ENCODE measurements around the gene ZBTB25. TPM values are rescaled to one million over a fixed set of nuclear protein-coding genes. Genes with fewer than 3 reads are reported as not detected.

ZBTB25 gene
- total and polyA plus RNA-seq, 3 donors from 2014 or later = 13.3 to 21.3 (median 20.6) TPM

DNA sequence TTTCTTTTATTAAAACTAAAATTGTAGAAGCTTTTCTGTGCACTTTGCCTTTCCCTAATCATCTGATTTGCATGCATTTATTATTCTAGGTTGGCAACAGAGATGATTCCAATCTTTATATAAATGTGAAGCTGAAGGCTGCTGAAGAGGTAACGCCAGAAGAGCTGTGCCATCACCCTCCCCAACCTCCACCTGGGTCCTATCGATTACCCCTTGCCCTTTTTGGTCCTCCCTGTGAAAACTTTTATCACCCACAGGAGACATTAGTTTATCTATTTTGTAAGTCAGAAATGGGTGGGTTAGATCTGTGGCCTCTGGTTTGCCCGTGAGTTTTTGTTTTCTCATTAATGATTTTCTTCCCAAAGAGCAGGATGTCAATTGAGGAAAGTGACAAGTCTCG, 92.6 kb downstream of the ZBTB25 start:
- TF ChIP-seq, protein P1, sequence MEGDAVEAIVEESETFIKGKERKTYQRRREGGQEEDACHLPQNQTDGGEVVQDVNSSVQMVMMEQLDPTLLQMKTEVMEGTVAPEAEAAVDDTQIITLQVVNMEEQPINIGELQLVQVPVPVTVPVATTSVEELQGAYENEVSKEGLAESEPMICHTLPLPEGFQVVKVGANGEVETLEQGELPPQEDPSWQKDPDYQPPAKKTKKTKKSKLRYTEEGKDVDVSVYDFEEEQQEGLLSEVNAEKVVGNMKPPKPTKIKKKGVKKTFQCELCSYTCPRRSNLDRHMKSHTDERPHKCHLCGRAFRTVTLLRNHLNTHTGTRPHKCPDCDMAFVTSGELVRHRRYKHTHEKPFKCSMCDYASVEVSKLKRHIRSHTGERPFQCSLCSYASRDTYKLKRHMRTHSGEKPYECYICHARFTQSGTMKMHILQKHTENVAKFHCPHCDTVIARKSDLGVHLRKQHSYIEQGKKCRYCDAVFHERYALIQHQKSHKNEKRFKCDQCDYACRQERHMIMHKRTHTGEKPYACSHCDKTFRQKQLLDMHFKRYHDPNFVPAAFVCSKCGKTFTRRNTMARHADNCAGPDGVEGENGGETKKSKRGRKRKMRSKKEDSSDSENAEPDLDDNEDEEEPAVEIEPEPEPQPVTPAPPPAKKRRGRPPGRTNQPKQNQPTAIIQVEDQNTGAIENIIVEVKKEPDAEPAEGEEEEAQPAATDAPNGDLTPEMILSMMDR (IDR thresholded peaks at IDR 0.05) = no peak
- TF ChIP-seq POLR2A (IDR thresholded peaks at IDR 0.05) = no peak
- H3K9me3 ChIP-seq = no peaks in the 10 kb centered on the region
- no peaks in the 10 kb centered on the region for H3K36me3 ChIP-seq (ENCODE audit: low read depth, missing control alignments)
- H3K27me3 ChIP-seq = no peaks in the 10 kb centered on the region
- no peak for DNase-seq
- H3K27ac ChIP-seq = no peak overlapping the region
- WGBS, 2 donors = 92 to 97% methylated on average over 4 of the region's 4 CpGs
- H3K4me3 ChIP-seq = no peak overlapping the region
- no peaks in the 10 kb centered on the region for H3K4me1 ChIP-seq
- intact Hi-C loops (cut with DNase I; ENCODE audit: low total_unique reads) = no loop called here

DNA sequence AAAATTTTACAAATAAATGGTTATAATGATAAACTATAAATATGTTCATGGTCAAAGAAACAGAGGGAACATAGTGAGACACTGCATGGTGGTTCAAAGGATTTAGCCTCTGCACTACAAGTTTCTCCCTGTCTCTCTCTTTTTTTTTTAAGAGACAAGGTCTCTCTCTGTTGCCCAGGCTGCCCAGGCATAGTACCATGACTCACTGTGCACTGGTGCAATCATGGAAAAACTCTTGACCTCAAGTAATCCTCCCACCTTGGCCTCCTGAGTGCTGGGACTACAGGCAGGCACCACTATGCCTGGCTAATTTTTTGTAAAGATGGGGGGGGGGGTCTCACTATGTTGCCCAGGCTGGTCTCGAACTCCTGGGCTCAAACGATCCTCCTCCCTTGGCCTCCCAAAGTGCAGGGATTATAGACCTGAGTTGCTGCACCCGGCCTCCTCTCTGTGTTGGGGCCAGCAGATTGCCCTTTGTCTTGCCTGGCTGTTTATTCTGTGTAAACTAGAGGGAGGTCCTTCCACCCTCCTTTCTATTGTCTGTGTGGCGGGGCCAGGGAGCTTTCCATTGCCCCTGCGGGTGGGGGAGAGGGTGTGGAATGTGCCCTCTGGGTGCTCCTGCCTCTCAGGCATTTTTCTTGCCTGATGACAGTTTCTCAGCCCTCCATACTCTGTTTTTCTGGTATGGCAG, 93.4 kb downstream of the ZBTB25 start:
- intact Hi-C loops (cut with DNase I; ENCODE audit: low total_unique reads) = no loop called here
- no peak overlapping the region for H3K4me3 ChIP-seq
- H3K4me1 ChIP-seq = no peaks in the 10 kb centered on the region
- no peaks in the 10 kb centered on the region for H3K27me3 ChIP-seq
- H3K27ac ChIP-seq = no peak overlapping the region
- DNase-seq = no peak
- no peak for TF ChIP-seq POLR2A (IDR thresholded peaks at IDR 0.05)
- TF ChIP-seq, protein P1 (IDR thresholded peaks at IDR 0.05) = no peak
- H3K36me3 ChIP-seq (ENCODE audit: low read depth, missing control alignments) = no peaks in the 10 kb centered on the region
- no peaks in the 10 kb centered on the region for H3K9me3 ChIP-seq
- 80 to 91% methylated on average over 5 of the region's 5 CpGs for WGBS, 2 donors

DNA sequence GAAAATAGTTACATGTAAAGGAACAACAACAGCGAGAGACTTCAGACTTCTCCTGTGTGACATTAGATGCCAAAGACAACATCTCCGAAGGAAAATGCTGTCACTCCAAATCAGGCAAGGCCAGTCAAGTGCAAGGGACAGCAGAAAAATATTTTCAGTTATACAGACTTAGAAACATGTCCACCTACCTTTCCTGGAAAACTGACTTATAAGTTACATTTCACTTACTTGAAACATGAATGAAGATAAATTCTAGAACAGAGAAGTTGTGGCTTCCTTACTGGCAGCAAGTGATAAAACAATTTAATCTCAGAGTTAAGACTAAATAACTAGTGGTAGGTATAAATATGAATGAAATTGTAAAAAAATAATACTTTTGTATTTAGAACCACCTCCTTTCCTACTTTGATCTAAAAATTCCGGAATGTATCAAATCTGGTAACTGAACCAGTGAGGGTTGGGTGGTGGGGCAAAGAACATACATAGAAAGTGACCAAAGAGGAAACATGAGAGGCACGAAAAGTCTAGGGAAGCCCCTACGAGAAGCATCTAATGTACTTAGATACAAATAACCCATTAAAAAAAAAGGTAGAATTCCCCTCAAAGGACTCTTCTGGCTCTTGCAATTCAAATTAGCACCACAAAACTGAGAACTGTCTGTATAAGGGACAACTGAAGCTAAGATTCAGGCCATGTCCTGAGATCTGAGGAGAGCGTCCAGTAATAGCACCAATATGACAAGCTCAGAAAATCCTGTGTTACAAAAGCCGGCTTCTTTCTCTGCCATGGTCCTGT, 94.3 kb downstream of the ZBTB25 start:
- Histone ChIP-seq H3K36me3 (ENCODE audit: low read depth, missing control alignments) (no peaks in the 10 kb centered on the region), H3K4me3 (no peak overlapping the region), H3K4me1 (no peaks in the 10 kb centered on the region), H3K9me3 (no peaks in the 10 kb centered on the region), H3K27ac (no peak overlapping the region), H3K27me3 (no peaks in the 10 kb centered on the region)
- intact Hi-C loops (cut with DNase I; ENCODE audit: low total_unique reads) = no loop called here
- WGBS, 2 donors = 76 to 91% methylated on average over 7 of the region's 7 CpGs
- DNase-seq = no peak
- TF ChIP-seq POLR2A (IDR thresholded peaks at IDR 0.05) = no peak

DNA sequence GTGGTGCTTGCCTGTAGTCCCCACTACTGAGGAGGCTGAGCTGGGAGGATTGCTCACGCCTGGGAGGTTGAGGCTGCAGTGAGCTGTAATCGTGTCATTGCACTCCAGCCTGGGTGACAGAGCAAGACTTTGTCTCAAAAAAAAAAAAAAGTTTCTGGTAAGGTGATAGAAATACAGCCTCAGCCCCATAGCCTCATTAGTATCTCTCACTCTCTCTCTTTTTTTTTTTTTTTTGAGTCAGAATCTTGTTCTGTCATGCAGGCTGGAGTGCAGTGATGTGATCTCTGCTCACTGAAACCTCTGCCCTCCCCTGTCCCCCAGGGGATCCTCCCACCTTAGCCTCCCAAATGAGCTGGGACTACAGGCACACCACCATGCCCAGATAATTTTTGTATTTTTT, 96.3 kb downstream of the ZBTB25 start:
- Histone ChIP-seq H3K27me3 (no peaks in the 10 kb centered on the region), H3K4me3 (no peak overlapping the region), H3K27ac (no peak overlapping the region), H3K36me3 (ENCODE audit: low read depth, missing control alignments) (no peaks in the 10 kb centered on the region), H3K9me3 (no peaks in the 10 kb centered on the region), H3K4me1 (no peaks in the 10 kb centered on the region)
- intact Hi-C loops (cut with DNase I; ENCODE audit: low total_unique reads) = no loop called here
- no peak for TF ChIP-seq POLR2A (IDR thresholded peaks at IDR 0.05)
- TF ChIP-seq, protein P1 (IDR thresholded peaks at IDR 0.05) = no peak
- DNase-seq = no peak
- 92% methylated on average over 2 of the region's 2 CpGs for WGBS, 2 donors

DNA sequence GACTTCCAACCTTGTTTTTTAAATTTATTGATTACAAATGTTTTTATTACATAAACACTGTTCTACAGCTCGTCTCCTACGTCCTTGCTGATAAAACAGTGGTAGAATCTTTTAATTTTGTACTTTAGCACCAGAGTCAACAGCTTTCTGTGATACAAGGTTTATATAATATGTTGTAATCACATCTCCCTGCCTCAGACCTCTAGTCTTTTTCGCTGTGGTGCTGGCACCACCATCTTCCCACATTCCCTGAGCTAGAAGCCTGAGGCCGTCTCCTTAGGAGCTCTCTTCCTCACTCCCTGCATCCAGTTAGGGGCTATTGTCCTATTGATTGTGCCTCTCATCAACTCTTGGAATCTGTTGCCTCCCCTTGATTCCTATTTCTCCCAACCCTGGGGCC, 98.3 kb downstream of the ZBTB25 start:
- WGBS, 2 donors = 83 to 91% methylated on average over 4 of the region's 4 CpGs
- no peak for TF ChIP-seq POLR2A (IDR thresholded peaks at IDR 0.05)
- TF ChIP-seq, protein P1 (IDR thresholded peaks at IDR 0.05) = no peak
- intact Hi-C loops (cut with DNase I; ENCODE audit: low total_unique reads) = no loop called here
- Histone ChIP-seq H3K36me3 (ENCODE audit: low read depth, missing control alignments) (no peaks in the 10 kb centered on the region), H3K4me1 (no peaks in the 10 kb centered on the region), H3K27me3 (no peaks in the 10 kb centered on the region), H3K9me3 (no peaks in the 10 kb centered on the region), H3K4me3 (no peak overlapping the region), H3K27ac (no peak overlapping the region)
- no peak for DNase-seq
